HG02763 (cell line): ENCODE results near the gene IL32.

Source experiments
- ATAC-seq: cut with Tn5 transposase; IDR thresholded peaks from one replicate; pipeline ENCODE4 v1.9.1; 2021; ENCODE audit warnings: mild to moderate bottlenecking, moderate library complexity; ENCODE audit not compliant: unreplicated experiment

Gene IL32, protein sequence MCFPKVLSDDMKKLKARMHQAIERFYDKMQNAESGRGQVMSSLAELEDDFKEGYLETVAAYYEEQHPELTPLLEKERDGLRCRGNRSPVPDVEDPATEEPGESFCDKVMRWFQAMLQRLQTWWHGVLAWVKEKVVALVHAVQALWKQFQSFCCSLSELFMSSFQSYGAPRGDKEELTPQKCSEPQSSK

DNA sequence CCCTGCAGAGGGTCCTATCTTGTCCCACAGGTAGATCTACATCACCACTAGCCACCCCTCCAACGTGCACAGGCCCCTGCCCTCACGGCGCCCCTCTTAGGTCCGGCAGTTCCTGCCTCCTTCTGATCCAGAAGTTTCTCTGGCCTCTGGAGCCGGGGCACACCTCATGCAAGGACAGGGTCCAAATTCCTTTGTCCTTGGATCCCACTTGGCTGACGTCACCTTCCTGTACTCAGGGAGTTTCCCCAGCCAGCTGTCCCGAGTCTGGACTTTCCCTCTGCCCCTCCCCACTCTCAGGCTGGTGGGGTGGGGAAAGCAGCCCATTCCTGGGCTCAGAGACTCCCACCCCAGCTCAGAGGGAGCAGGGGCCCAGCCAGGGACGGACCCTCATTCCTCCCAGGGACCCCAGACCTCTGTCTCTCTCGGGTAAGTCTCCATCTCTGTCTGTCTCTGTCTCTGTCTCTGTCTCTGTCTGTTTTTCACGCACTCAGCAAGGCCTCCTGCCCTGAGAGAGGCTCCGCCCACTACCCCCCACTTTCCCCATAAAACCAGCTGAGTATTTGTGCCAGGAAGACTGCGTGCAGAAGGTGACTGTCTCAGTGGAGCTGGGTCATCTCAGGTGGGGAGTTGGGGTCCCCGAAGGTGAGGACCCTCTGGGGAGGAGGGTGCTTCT lies at the start of gene IL32:
TSS of gene IL32 (plus strand) at position 572 of the 673 bp plus-strand sequence. CDS start 172 bp downstream, outside the sequence.
- ATAC-seq = no peak

DNA sequence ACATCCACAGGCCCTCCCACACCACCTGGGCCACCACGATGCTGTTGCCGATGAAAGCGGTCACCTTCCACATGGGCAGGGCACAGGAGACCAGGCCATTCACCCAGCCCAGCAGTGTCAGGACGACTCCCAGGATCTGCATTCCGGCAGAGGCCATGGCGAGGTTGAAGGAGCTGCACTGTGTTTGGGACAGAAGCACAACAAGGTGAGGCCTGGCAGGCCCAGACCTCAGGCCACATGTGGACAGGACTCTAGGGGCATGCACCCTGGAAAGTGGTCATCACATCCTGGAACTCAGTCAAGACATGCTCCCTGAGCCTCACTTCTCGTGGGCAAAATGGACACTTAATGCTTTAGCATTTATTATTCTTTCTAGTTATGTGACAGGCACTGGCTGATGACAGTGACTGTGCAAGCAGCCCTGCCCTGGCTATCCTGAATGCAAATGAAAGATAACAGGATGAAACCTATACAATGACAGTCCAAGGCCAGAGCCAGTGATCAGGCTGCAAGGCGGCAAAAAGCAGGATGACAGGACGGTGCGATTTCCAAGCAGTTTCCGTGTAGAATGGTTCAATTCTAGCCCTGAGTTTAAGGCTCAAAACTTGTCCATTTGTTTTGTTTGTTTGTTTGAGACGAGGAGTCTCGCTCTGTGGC lies 49.4 kb upstream of the IL32 start:
- no peak for ATAC-seq

DNA sequence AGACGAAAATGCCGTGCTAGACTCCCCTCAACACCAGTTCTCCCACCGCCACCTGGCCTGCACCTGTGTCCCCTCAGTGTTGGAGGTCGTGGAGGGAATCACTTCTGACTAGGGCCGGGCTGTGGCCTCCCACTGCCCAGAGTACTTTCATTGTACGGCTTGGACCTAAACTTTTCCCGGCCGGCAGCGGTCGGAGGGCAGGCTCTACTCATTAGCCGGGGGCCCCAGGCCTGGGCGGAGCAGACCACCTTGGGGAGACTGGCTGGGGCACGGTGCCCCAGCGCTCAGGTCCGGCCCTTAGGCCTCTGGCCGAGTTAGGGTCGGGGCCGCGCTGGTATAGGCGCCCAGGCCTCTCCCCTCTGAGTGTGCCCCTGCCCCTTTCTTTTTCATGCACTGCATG lies 48.1 kb upstream of the IL32 start:
- no peak for ATAC-seq

DNA sequence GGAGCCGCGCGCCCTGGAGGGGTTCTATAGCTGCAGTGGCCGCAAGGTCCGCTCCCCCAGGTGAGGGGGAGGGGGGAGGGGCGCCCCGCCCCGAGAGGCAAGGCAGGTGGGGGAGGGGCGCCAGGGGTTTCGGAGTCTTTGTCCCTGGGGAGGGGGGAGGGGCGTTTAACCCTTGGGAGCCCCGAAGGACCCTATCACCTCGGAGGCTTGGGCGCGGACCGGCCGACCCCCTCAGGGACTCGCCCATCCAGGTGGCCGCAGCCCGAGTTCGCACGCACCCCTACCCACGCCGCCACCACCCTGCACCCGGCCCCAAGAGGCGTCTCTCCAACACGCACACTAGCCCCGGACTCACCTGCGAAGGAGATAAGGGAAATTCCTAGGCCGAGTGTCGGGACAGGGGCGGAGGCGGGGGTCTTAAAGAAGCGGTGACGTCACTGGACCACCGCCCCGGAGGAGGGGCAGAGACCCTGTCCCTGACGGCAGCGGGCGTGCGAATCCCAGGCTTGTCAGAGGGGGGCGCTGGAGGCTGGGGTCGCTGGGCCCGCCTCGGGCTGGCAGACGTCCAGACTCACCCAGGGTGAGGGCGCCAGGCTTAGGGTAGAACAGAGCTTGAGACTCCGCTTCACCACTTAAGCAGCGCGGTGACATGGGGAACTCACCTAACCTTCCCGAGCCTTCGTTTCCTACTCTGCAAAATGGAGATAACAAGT lies 47.5 kb upstream of the IL32 start, which contains the start of gene CLDN6:
TSS of gene CLDN6 (minus strand) at position 390 of the 713 bp plus-strand sequence. CDS start 2,162 bp downstream, outside the sequence.
- no peak for ATAC-seq

DNA sequence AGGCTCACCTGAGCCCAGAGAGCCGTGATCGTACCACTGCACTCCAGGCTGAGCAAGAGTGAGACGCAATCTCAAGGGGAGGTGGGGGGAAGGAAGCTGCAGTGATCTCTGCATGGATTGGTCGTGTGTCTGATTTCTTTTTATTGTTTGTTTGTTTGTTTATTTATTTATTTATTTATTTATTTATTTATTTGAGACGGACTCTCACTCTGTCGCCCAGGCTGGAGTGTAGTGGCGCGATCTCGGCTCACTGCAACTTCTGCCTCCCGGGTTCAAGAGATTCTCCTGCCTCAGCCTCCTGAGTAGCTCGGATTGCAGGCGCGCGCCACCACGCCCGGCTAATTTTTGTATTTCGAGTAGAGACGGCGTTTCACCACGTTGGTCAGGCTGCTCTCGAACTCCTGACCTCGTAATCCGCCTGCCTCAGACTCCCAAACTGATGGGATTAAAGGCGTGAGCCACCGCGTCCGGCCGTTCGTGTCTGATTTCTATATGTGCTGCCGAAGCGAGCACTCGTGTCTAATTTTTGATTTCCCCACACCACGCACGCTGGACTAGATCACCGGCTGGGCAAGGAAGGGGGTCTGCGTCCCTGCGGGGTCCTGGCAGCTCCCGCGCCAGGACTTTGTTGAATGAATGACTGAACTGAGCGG lies 45.7 kb upstream of the IL32 start:
- no peak for ATAC-seq

DNA sequence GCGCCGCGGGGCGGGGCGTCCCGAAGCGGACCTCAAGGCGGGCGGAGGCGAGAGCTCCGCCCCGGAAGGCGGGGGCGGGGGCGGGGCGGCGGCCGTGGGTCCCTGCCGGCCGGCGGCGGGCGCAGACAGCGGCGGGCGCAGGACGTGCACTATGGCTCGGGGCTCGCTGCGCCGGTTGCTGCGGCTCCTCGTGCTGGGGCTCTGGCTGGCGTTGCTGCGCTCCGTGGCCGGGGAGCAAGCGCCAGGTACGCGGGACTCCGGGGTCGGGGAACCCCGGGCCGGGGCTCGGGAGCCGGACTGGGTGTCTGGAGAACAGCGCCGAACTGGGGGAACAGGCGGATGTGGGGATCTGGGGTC lies 45.2 kb upstream of the IL32 start, which contains the start of gene TNFRSF12A:
TSS of gene TNFRSF12A (plus strand) at position 122 of the 357 bp plus-strand sequence. CDS start at position 152, 30 bp downstream.
- no peak for ATAC-seq

DNA sequence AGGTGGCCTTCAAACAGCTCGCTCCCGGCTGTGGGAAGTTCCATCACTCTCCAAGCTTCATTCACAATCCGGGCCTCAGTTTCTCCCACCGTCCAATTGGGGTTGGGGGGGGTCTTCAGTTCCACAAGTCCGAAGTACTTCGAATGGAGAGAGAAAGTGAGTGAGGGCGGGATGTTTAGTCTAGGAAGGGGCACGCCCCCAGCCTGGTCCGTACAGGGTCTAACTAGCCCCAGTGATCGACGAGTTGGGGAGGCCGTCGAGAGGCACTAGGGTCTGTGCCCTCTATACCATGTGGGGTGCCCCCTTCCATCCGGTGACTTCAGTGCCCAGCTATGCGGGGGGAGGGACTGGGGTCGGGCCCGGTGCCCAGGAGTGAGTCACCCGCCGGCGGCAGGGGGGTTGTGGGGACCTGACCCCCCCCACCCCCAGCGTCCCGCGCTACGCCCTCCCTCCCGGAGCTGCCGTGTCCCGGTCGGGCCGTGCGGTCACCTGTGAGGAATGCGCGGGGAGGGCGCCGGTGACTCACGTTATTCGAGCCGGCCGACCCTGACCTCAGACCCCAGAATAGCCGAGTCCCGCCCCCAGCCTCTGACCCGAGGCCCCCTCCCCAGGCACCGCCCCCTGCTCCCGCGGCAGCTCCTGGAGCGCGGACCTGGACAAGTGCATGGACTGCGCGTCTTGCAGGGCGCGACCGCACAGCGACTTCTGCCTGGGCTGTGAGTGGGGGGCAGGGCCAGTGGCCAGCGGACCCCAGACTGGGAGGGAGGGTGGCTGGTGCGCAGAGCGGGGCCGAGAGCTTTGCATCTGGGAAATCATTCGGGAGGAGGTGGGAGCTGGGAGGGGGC lies 44.6 kb upstream of the IL32 start:
- no peak for ATAC-seq

DNA sequence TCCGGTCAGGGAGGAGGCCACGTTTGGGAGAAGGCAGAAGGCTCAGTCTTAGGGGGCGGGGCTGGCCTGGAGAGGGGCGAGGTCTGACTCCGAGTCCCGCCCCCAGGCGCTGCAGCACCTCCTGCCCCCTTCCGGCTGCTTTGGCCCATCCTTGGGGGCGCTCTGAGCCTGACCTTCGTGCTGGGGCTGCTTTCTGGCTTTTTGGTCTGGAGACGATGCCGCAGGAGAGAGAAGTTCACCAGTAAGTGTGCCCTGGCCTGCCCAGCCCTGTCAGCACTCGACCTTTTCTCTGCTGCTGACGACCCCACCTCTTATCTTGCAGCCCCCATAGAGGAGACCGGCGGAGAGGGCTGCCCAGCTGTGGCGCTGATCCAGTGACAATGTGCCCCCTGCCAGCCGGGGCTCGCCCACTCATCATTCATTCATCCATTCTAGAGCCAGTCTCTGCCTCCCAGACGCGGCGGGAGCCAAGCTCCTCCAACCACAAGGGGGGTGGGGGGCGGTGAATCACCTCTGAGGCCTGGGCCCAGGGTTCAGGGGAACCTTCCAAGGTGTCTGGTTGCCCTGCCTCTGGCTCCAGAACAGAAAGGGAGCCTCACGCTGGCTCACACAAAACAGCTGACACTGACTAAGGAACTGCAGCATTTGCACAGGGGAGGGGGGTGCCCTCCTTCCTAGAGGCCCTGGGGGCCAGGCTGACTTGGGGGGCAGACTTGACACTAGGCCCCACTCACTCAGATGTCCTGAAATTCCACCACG lies 43.8 kb upstream of the IL32 start:
- no peak for ATAC-seq

DNA sequence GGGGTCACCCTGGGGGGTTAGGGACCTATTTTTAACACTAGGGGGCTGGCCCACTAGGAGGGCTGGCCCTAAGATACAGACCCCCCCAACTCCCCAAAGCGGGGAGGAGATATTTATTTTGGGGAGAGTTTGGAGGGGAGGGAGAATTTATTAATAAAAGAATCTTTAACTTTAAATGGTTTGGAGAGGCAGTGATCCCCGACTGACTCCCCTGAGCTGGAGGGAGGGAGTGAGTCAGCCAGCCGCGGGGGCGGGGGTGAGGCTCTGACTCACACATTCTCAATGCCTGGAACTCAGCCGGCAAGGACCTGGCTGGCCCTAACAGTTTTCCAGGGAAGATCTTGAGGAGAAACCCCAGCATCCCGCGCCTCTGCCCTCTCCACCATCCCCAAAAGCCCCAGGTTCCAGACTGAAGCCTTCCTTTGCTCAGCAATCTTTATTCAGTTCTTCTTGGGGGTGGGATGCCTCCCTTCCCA lies 43.2 kb upstream of the IL32 start:
- ATAC-seq = no peak

DNA sequence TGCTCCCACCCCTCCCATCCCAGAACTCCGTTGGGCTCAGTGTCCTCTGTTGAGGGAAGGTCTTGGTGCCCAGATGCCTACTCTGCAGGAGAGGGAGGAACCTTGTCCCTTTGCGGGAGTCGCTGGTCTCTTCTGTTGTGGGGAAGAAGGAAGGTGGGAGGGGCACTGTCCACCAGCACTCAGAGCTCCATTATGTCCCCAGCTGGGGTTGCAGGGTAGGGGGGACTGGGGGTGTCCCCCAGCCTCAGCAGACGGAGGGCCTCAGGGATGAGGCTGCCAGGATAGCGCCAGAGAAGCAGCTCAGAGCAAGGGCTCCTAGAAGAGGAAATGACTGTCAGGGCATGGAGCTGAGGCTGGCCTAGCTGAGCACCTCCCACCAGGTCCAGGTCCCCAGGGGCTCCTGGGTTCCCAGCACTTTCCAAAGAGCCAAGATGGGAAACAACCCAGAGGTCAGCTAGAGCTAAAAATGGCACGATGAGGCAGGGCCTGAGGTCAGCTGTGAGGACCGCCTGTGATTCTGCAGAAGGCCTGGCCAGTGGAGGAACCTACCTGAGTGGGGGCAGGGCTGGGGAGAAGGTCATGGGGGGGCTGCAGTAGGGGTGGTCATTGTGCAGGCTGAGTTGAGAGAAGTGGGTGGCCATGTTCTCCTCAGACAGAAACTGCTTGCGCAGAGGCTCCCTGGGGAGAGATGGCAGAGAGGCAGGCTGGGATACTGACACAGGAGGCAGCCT lies 42.6 kb upstream of the IL32 start:
- no peak for ATAC-seq

DNA sequence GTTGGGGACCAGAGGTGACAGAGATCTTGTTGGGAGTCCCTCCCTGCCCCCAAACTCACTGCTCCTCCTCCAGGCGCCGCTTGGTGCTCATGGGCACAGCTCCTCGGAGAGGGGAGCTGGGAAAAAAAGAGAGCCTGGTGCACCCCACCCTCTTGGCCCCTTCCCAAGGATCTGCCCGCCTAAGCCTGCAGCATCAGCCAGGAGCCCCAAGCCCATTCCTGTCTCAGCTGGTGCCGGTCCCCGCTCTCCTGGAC lies 42.1 kb upstream of the IL32 start:
- no peak for ATAC-seq

DNA sequence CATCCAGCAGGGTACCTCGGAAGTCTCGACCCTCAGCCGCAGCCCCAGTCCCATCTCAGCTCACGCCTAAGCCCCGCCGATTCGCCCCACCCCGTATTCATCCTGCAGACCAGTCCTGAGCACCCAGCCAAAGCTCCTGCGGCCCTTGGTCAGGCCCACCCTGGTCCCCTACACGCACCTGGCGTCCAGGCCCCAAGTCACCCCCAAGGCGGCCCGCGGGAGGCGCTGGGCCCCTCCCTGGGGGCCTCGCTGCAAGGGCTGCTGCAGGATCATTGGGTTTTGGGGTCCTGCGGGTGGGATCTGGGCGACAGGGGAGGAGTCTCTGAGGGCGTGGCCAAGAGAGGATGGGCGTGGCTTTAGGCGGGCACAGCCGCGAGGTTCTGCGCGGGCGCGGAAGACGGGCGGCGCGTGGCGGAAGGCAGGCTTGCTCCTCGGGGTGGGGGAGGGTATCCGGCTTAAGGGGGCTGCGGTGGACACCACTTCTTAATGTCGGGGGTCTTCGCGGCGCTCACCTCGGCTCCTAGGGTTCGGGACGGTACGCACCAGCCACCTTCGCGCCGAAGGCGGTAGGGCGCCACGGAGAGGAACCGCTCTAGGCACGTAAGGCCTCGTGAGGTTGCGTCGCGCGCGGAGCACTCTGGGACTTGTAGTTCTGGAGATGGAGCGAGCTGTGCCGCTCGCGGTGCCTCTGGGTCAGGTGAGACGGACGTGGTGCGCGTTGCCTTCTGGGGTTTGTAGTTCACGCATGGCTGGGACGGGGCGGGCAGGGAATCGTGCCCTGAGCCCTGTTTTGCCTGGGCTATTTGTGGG lies 41.6 kb upstream of the IL32 start, which contains the start of the genes HCFC1R1 and THOC6:
TSS of gene HCFC1R1 (minus strand) at position 274 of the 810 bp plus-strand sequence. CDS start at position 273, 1 bp downstream.
TSS of gene THOC6 (plus strand) at position 367 of the 810 bp plus-strand sequence. CDS start at position 659, 292 bp downstream.
- ATAC-seq = peak; percentile 69

DNA sequence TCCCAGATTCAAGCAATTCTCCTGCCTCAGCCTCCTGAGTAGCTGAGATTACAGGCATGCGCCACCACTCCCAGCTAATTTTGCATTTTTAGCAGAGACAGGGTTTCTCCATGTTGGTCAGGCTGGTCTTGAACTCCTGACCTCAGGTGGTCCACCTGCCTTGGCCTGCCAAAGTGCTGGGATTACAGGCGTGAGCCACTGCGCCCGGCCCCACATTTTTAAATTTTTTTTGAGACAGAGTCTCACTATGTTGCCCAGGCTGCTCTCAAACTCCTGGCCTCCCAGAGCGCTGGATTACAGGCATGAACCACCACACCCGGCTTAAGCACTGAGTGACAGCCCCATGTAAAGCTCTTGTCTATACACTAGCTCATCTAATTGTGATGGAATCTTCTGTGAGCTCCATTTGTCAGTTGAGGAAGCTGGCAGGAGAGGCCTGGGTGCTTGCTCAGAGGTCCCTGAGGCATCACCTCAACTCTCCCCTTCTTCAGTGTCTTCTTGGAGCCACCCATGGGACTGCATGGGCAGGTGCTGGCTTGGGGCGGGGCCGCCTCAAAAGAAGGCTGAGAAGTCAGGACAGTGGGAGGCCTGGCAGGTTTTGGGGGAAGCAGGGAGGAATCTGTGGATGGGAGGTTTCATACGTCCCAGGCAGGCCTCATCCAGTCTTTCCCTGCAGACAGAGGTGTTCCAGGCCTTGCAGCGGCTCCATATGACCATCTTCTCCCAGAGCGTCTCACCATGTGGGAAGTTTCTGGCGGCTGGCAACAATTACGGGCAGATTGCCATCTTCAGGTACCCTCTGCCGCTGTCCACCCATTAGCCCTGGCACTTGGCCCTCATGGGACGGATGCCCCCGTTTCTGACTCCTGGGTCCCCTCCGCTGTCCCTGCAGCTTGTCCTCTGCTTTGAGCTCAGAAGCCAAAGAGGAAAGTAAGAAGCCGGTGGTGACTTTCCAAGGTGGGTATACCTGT lies 40.1 kb upstream of the IL32 start:
- ATAC-seq = no peak

DNA sequence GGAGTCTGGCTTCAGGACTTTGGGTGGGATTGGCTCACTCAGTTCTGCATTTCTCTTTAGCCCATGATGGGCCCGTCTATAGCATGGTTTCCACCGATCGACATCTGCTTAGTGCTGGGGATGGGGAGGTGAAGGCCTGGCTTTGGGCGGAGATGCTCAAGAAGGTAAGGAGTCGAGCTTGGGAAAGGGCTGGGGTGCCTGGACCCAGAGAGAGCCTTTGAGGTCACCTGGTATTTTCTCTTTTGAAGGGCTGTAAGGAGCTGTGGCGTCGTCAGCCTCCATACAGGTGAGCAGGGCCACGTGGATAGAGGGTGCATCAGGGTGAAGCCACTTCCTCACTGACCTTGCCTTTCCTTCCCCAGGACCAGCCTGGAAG lies 39.4 kb upstream of the IL32 start:
- no peak for ATAC-seq

DNA sequence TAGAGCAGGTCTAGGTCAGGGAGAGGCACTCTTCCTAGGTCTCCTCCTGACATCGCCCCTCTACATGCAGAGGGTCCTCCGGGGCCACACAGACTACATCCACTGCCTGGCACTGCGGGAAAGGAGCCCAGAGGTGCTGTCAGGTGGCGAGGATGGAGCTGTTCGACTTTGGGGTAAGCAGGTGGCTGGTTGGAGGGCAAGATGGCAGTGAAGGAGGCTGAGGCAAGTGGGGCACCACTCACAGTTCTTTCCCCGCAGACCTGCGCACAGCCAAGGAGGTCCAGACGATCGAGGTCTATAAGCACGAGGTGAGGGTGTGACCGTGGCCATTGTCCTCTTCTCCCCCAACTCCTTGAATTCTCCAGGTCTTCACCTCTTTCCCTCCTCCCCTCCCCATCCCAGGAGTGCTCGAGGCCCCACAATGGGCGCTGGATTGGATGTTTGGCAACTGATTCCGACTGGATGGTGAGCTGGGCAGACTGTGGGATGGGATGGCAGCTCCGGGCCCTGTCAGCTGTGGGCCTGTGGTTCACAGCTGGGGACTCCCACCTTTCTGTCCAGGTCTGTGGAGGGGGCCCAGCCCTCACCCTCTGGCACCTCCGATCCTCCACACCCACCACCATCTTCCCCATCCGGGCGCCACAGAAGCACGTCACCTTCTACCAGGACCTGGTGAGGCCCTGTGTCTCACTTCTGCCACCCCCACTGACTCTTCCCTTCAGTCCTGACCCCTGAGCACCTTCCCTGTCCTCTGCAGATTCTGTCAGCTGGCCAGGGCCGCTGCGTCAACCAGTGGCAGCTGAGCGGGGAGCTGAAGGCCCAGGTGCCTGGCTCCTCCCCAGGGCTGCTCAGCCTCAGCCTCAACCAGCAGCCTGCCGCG lies 38.6 kb upstream of the IL32 start:
- no peak for ATAC-seq

DNA sequence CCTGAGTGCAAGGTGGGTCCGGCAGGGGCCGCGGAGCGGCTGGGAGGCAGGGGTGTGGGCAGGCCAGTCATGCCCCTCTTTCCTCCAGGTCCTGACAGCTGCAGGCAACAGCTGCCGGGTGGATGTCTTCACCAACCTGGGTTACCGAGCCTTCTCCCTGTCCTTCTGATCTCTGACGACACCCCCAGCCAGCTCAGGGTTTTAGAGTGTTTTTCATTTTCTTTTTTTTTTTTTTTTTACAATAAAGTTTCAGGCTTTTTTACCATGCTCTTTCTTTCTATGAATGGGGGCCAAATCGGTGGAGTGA lies 38.0 kb upstream of the IL32 start:
- ATAC-seq = no peak
